ENCODE measurements around the gene MATK.
A peak's percentile ranks its signal among the peaks of the same experiment; 100 is the strongest.

Gene MATK

GRCh38 chr19:3826163-3826562 lies 40.0 kb upstream of the MATK start:
- Histone ChIP-seq H4K20me1 (no peaks in the 10 kb centered on the region), H3K36me3 (no peaks in the 10 kb centered on the region), H3K9ac (no peak overlapping the region), H3K27me3 (no peaks in the 10 kb centered on the region), H3K27ac (no peak overlapping the region), H3K4me1 (peaks cover 21% of the 10 kb centered on the region), H3K4me3 (no peak overlapping the region), H3K4me2 (no peak overlapping the region), H3K9me3 (no peaks in the 10 kb centered on the region)
- TF ChIP-seq Cebpa-rat (IDR thresholded peaks at IDR 0.05): no peak

- H3K27ac ChIP-seq: no peak overlapping the region
- H4K20me1 ChIP-seq: no peaks in the 10 kb centered on the region
- TF ChIP-seq Cebpa-rat (IDR thresholded peaks at IDR 0.05): no peak
Measured at GRCh38 chr19:3825286-3825956, 39.2 kb upstream of the MATK start.

GRCh38 chr19:3823350-3823713 lies 37.2 kb upstream of the MATK start:
- H3K9me3 ChIP-seq: no peaks in the 10 kb centered on the region
- no peaks in the 10 kb centered on the region for H4K20me1 ChIP-seq
- H3K9ac ChIP-seq: no peak overlapping the region
- no peak overlapping the region for H3K4me3 ChIP-seq
- no peak overlapping the region for H3K27ac ChIP-seq
- H3K36me3 ChIP-seq: no peaks in the 10 kb centered on the region
- peaks cover 28% of the 10 kb centered on the region for H3K4me1 ChIP-seq
- no peaks in the 10 kb centered on the region for H3K27me3 ChIP-seq
- 0 out of 2 replicates have a peak overlapping the region, but pooled peaks have one; percentile 3 for H3K4me2 ChIP-seq
- TF ChIP-seq Cebpa-rat (IDR thresholded peaks at IDR 0.05): no peak

More at GRCh38 chr19:3825286-3825956, 39.2 kb upstream of the MATK start:
- Histone ChIP-seq H3K9me3 (no peaks in the 10 kb centered on the region), H3K36me3 (no peaks in the 10 kb centered on the region), H3K4me3 (no peak overlapping the region), H3K4me2 (no peak overlapping the region), H3K27me3 (no peaks in the 10 kb centered on the region), H3K4me1 (peaks cover 13% of the 10 kb centered on the region), H3K9ac (no peak overlapping the region)

GRCh38 chr19:3822683-3823349 lies 36.6 kb upstream of the MATK start:
- Histone ChIP-seq H3K9ac (no peak overlapping the region), H3K4me2 (0 out of 2 replicates have a peak overlapping the region, but pooled peaks have one; percentile 3), H3K36me3 (no peaks in the 10 kb centered on the region), H3K4me3 (no peak overlapping the region), H3K4me1 (peaks cover 33% of the 10 kb centered on the region), H3K27ac (no peak overlapping the region), H3K27me3 (no peaks in the 10 kb centered on the region), H4K20me1 (no peaks in the 10 kb centered on the region), H3K9me3 (no peaks in the 10 kb centered on the region)
- TF ChIP-seq Cebpa-rat (IDR thresholded peaks at IDR 0.05): no peak

- Histone ChIP-seq H3K4me1 (peaks cover 42% of the 10 kb centered on the region), H4K20me1 (no peaks in the 10 kb centered on the region), H3K4me2 (no peak overlapping the region), H3K4me3 (no peak overlapping the region), H3K9me3 (no peaks in the 10 kb centered on the region), H3K27ac (no peak overlapping the region), H3K9ac (no peak overlapping the region), H3K27me3 (no peaks in the 10 kb centered on the region), H3K36me3 (no peaks in the 10 kb centered on the region)
- no peak for TF ChIP-seq Cebpa-rat (IDR thresholded peaks at IDR 0.05)
Measured at GRCh38 chr19:3821857-3822364, 35.7 kb upstream of the MATK start.

- Histone ChIP-seq H3K4me1 (peaks cover 50% of the 10 kb centered on the region), H4K20me1 (no peaks in the 10 kb centered on the region), H3K4me2 (no peak overlapping the region), H3K27me3 (no peaks in the 10 kb centered on the region), H3K4me3 (no peak overlapping the region), H3K36me3 (no peaks in the 10 kb centered on the region), H3K9ac (no peak overlapping the region), H3K27ac (no peak overlapping the region), H3K9me3 (no peaks in the 10 kb centered on the region)
- TF ChIP-seq Cebpa-rat (IDR thresholded peaks at IDR 0.05): no peak
Measured at GRCh38 chr19:3821156-3821555, 35.0 kb upstream of the MATK start.

GRCh38 chr19:3819989-3820388 lies 33.8 kb upstream of the MATK start:
- Histone ChIP-seq H3K27ac (0 out of 2 replicates have a peak overlapping the region, but pooled peaks have one; percentile 6), H3K9ac (no peak overlapping the region), H3K4me2 (peak overlapping the region; percentile 73), H3K27me3 (no peaks in the 10 kb centered on the region), H4K20me1 (no peaks in the 10 kb centered on the region), H3K9me3 (no peaks in the 10 kb centered on the region), H3K4me3 (no peak overlapping the region), H3K4me1 (peaks cover 61% of the 10 kb centered on the region), H3K36me3 (no peaks in the 10 kb centered on the region)
- TF ChIP-seq Cebpa-rat (IDR thresholded peaks at IDR 0.05): no peak

- no peaks in the 10 kb centered on the region for H3K9me3 ChIP-seq
- H3K4me1 ChIP-seq: peaks cover 72% of the 10 kb centered on the region
- H3K27me3 ChIP-seq: no peaks in the 10 kb centered on the region
- no peaks in the 10 kb centered on the region for H3K36me3 ChIP-seq
- no peak overlapping the region for H3K4me3 ChIP-seq
- no peak overlapping the region; the same call in 1 of the 2 replicates for H3K9ac ChIP-seq
- H3K4me2 ChIP-seq: peak overlapping the region; percentile 73
- no peak overlapping the region for H3K27ac ChIP-seq
- no peaks in the 10 kb centered on the region for H4K20me1 ChIP-seq
- no peak for TF ChIP-seq Cebpa-rat (IDR thresholded peaks at IDR 0.05)
Measured at GRCh38 chr19:3818918-3819317, 32.7 kb upstream of the MATK start.

GRCh38 chr19:3818466-3818865 lies 32.3 kb upstream of the MATK start:
- Histone ChIP-seq H3K36me3 (no peaks in the 10 kb centered on the region), H3K4me3 (no peak overlapping the region), H3K4me2 (peak overlapping the region; percentile 73), H3K9me3 (no peaks in the 10 kb centered on the region), H3K27ac (no peak overlapping the region), H3K9ac (no peak overlapping the region; the same call in 1 of the 2 replicates), H4K20me1 (no peaks in the 10 kb centered on the region), H3K4me1 (peaks cover 76% of the 10 kb centered on the region), H3K27me3 (no peaks in the 10 kb centered on the region)
- no peak for TF ChIP-seq Cebpa-rat (IDR thresholded peaks at IDR 0.05)

- Histone ChIP-seq H3K27ac (no peak overlapping the region), H3K9ac (no peak overlapping the region), H3K4me1 (peaks cover 76% of the 10 kb centered on the region), H3K27me3 (no peaks in the 10 kb centered on the region), H3K4me2 (peak overlapping the region; percentile 73), H3K9me3 (no peaks in the 10 kb centered on the region), H4K20me1 (no peaks in the 10 kb centered on the region), H3K4me3 (no peak overlapping the region), H3K36me3 (no peaks in the 10 kb centered on the region)
- no peak for TF ChIP-seq Cebpa-rat (IDR thresholded peaks at IDR 0.05)
Measured at GRCh38 chr19:3817761-3818160, 31.6 kb upstream of the MATK start.

Data from BLaER1 (cell line).